Activated CD4-positive, alpha-beta T cell treated with anti-CD3 and anti-CD28 coated beads, Interleukin-2, amount 50 U/mL, for 1 hour (primary cell): ENCODE results near the gene NQO1.
"Not testable (repeated sequence)": the region's sequence is repeated elsewhere in the genome, so short reads cannot be mapped to it uniquely, and the experiment has no call there.

Source experiments
- DNase-seq: peaks from one replicate; pipeline ENCODE4 v3.0.0-alpha.2; 2020

The NQO1 gene

DNA sequence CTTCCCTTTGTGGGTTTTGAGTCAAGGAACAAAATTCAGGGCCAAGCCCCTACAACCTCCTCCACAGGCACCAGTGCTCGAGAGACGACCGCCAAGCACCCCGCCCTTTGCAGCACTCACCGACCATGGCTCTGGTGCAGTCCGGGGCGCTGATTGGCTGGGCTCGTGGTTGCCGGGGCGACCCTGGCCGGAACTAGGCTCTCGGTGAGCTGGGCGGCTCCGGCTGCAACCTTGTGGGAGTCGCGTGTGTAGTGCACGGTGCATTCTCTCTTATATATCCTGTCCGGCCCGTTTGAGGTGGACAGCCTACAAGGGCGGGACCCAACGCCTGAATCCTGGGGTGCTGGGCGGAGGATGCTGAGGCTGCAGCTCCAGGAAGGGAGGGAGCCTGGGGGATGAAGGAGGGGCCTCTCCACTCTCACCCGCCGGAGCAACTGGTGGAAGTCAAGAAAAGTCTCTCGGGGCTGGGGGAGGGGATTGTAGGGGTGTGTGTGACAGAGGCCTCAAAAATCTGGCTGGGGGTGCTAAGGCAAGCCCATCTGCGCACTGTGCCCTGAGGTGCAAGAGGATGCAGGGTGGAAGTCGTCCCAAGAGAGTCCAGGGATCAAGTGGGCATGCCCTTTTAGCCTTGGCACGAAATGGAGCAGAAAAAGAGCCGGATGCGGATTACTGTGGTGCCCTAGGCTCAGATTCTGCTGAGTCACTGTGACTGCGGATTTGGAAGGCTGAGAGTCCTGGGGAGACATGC is at the start of gene NQO1:
Gene NQO1, minus strand, starts transcription at position 248 of the 748 bp plus-strand sequence. Its CDS starts 121 bp downstream, at position 127.
- peak; percentile 80 for DNase-seq

DNA sequence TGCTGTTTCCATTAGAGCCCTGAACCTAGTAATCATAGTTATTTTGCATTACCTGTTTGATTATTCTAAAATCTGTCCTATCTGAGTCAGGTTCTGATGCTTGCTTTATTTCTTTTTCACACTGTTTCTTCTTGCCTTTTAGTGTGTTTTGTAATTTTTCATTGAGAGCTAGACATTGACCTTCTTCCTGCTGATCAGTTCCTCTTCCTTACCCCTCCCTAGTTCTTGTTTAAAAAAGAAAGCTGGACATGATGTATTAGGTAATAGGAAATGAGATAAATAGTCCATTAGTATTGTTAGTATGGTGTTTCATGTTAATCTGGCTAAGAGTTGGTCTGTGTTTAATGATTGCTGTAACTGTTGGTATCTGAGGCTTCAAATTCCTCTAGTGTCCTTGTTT is 49.2 kb upstream of the NQO1 start:
- DNase-seq = no peak

DNA sequence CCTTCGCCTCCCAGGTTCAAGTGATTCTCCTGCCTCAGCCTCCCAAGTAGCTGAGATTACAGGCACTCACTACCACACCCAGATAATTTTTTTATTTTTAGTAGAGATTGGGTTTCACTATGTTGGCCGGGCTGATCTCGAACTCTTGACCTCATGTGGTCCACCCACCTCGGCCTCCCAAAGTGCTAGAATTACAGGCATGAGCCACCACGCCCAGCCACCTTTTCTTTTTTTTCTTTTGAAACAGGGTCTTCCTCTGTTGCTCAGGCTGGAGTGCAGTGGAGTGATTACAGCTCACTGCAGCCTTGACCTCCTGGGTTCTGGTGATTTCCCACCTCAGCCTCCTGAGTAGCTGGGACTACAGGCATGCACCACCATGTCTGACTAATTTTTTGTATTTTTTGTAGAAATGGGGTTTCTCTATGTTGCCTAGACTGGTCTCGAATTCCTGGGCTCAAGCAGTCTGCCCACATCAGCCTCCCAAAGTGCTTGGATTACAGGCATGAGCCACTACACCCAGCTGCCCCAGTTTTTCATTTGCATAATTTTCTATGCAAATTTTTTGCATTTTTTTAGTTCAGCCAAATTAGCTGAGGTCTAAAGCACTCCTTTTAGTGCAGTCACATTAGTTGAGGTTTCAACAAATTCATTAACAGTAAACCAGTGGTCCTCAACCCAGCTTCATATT is 47.0 kb upstream of the NQO1 start:
- no peak for DNase-seq

- DNase-seq = no peak
Measured at GRCh38 chr16:69771651-69771967, 45.2 kb upstream of the NQO1 start.

GRCh38 chr16:69769404-69769803 is 43.0 kb upstream of the NQO1 start:
- no peak for DNase-seq

GRCh38 chr16:69768666-69769065 is 42.3 kb upstream of the NQO1 start:
- no peak for DNase-seq

GRCh38 chr16:69767459-69768229 is 41.3 kb upstream of the NQO1 start:
- no peak for DNase-seq

DNA sequence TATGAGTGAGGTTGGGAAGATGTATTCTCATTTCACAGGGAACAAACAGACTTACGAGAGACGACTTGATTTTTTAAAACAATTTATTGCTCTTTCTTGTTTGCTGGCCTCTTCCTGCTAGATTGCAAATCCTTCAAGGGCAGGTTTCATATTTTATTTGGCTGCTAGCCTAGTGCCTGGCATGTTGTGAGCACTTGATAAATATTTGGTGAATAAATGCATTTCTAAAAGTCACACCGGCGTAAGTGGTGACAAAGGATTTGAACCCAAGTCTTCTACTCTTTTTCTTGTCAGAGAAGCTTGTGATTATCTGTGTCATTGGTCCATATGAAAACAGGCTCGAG is 37.2 kb upstream of the NQO1 start:
- DNase-seq = no peak

DNA sequence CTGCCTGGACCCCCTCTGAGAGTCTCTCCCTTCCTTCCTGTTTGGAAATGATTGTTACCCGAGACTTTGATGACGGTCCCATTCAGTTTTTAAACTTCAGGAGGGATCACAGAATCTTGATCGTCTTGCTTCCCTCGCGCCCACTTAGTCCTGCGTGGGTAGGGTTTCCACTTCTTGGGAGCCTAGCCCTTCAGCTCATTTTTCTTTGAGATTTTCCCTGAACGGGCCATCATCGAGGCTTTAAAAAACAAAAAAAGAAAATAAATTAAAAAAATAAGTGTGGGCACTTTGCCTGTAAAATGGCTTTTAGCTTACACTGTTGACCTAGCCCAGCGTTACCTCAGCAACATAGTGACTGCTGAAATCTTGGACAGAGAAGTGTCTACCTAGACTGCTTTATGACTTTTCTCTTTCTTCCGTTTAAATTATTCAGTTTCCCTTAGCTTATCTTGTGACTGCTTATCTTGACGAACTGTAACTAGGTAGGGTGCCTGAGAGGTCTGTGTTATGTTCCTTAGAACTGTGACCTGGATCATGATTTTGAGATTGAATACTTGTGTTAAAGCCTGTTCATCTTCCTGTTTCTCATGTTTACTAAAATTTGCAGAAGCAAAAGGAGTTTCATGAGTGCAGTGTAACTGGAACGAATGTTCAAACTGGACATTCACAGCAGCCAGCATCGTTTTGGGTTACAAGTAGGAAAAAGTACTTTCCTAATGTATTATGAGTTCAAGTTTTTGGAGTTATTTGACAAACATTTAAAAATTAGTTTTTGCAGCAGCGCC is 36.6 kb upstream of the NQO1 start:
- no peak for DNase-seq

GRCh38 chr16:69761983-69762813 is 35.8 kb upstream of the NQO1 start, which contains the start of gene WWP2:
TSS of gene WWP2 (plus strand) at chr16:69762332. CDS start at chr16:69787011, 24,679 bp downstream.
- peak; percentile 72 for DNase-seq

- not testable (repeated sequence) for DNase-seq
Measured at GRCh38 chr16:69757375-69757774, 31.0 kb upstream of the NQO1 start.

DNA sequence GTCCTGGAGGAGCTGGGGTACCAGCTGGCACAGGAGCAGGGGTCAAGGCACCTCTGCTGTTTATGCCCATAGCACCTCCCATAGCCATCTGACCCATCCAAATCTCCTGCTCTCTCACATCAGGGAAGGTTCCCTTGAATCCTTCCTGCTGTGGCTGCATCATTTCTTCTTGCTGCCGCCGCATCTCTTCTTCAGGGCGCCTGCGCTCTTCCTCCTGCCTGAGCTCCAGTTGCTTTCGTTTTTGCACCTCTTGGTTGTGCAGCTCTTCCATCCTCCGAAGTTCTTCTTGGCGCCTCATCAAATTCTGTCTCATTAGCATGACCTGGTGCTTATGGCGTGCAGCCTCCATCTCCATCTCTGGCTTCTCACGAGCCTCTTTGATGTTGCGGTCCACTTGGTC is 30.3 kb upstream of the NQO1 start:
- DNase-seq = no peak

DNA sequence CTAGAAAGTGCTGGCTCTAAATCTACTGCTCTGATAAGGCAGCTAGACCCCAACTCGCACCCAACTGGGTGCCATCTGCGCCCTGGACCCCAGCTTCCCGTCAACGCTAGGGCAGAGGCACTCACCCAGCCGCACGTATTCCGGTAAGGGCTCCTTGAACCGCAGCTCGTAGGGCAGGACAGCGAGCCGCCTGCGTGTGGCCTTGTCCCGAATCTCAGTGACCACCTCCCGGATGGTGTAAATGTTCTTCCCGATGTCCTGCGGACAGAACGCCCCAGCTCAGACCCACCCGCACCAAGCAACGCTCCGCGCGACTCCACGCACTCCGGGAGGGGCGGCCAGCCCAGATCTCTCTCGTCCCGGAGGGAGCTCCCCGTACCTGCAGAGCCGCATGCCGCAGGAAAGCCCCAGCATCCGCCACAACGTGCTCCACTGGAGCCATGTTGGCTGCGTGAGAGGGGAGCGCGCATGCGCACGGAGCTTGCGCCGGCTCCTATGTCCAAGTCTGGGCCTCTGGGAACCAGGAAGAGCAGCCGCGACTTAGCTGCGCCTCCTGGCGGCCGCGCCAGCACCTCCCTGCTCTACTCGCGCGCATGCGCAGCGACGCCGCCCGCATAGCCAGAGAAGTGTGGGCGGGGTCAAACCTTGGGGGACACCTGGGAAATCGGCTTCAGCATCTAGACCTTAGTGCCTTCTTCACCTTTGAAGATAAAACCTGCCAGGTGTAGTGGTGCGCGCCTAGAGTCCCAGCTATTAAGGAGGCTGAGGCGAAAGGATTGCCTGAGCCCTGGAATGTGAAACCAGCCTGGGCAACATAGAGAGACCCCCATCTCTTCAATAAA is 28.3 kb upstream of the NQO1 start, which contains the start of gene NOB1:
Gene NOB1, minus strand, starts transcription at position 458 of the 842 bp plus-strand sequence. Its CDS starts 16 bp downstream, at position 442.
- peak; percentile 97 for DNase-seq

GRCh38 chr16:69754143-69754468 is 27.7 kb upstream of the NQO1 start:
- DNase-seq = no peak

- no peak for DNase-seq
Measured at GRCh38 chr16:69748694-69749345, 22.5 kb upstream of the NQO1 start.

GRCh38 chr16:69747115-69747514 is 20.8 kb upstream of the NQO1 start:
- DNase-seq = no peak

DNA sequence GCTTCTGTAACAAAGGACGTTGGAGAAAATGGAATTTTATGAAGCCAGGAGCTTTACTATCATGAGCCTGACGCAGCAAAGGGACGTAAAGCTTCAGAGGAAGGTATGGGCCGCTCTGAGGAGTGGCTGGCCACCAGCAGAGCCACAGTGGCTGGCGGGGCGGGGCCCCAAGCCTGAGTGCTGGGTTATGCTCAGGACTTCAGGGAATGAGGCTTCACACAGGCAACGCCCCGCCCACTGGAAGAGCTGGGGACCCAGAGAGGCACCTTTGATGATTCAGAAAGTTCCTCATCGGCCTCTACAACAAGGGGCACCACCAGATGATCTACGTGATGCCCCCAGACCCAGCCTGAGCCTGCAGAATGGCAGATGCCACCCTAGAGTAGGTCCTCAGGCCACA is 19.6 kb upstream of the NQO1 start:
- DNase-seq = no peak

GRCh38 chr16:69745232-69745612 is 18.9 kb upstream of the NQO1 start:
- no peak for DNase-seq

DNA sequence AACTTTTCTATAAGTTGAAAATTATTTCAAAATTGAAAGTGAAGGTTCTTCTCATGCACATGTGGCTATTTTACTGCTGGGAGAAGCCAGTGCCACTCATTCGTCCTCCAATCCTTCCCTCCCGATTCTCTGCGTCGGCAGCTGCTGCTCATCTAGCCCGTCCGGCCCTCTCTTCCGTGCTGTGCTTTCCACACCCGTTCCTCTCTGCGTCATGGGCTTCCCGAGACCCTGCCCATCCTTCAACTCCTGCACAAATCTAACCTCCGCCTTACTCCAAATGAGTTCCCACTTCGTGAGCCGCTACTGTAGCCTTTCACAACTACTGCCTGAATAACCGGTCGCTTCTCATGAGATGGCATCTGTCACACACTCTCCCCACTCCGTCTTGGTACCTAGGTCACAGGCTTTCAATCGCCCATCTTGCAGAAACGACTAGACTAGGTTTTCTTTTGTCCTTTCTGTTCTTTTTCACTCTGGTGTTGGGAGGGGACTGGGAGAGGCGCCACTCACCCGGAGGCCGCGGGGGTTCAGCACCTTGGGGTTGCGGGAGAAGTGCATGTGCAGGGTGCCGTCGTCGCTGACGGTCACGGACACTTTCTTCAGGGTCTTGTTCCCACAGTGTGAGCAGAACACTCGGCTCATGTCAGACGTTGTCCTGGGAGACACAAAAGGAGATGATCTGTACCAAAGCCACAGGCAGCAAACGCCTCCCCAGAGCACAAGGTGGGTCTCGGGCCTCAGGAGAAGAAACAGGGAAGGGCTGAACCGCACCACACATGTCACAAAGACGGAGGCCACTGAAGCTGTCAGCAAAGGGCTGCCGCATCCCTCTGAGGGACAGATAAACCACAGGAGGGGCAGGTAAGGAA is 18.2 kb upstream of the NQO1 start:
- DNase-seq = no peak
